Esophagus muscularis mucosa (tissue), 4 donors: ENCODE measurements around the gene GJB2.

Source experiments
- CTCF ChIP-seq, 3 experiments: fragments of 200-600 bp in 2 of 3; fragments of 450-650 bp in 1 of 3; sonication (generic) in 2 of 3; IDR thresholded peaks; one replicate each; pipeline ENCODE4 v1.5.1; 2017 to 2019; ENCODE audit warnings: antibody characterized with exemption in 3 of 3, mild to moderate bottlenecking in 2 of 3, moderate library complexity in 1 of 3
- EP300 ChIP-seq: sonication (generic); formaldehyde crosslinking; IDR thresholded peaks from one replicate; pipeline ENCODE4 v1.6.1; 2017; ENCODE audit warnings: antibody characterized with exemption
- POLR2A ChIP-seq: fragments of 450-650 bp; IDR thresholded peaks from one replicate; pipeline ENCODE4 v1.6.1; 2017; ENCODE audit warnings: antibody characterized with exemption, moderate library complexity, mild to moderate bottlenecking, low read depth
- POLR2AphosphoS5 ChIP-seq, 2 donors: sonication (generic); formaldehyde crosslinking; IDR thresholded peaks; one replicate each; pipeline ENCODE4 v1.6.1; 2017; ENCODE audit warnings: antibody characterized with exemption in 2 of 2

- no peak for TF ChIP-seq CTCF (IDR thresholded peaks at IDR 0.05)
- peak; percentile 75 to 76 for TF ChIP-seq POLR2AphosphoS5 (IDR thresholded peaks at IDR 0.05)
- no peak for TF ChIP-seq POLR2A
- TF ChIP-seq EP300 = no peak
Measured at GRCh38 chr13:20174656-20175405, 17.9 kb downstream of the GJB2 start.
